Measurements from ENCODE around the gene TELO2.

TELO2 gene

DNA sequence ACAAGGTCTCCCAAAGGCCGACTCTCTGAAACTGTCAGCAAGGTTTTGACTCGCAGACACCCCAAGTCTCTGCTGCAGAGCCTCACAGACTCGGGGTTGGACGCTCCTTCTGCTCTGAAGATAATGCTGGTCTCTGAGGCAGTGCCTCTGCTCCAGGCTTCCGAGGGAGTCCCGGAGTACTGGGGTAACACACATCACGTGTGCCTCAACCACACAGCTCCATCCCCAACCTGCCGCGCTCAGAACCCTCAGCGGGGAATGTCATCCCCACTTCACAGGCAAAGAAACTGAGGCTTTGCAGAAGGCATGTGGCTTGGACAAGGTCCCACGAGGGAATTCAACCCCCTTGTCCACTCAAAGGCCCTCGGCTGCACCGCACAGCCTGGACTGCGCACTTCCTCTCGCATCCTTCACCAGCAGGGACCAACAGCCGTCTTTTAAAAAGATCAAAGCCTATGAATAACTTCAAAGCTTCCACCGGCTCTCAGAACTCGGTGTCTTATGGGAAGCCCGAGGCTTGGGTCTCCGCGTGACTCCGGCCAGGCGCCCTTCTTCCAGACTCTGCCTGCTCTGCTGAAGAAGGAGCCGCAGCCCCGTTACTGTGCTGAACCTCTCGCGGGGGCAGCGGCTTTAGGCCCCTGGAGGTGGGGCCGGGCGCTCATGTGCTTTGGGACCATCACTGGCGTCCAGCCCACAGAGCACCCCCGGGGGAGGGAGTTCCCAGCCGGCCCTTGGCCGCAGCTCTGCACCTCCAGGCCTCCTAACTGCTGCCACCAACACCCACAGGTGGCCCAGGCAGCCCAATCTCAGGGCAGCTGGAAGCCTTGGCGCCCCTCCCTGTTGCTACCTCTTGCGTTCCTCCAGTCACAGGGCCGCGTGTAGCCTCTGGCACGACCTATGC, 42.5 kb downstream of the TELO2 start:
- no peak for DNase-seq (ENCODE audit: low read depth, low spot score)

DNA sequence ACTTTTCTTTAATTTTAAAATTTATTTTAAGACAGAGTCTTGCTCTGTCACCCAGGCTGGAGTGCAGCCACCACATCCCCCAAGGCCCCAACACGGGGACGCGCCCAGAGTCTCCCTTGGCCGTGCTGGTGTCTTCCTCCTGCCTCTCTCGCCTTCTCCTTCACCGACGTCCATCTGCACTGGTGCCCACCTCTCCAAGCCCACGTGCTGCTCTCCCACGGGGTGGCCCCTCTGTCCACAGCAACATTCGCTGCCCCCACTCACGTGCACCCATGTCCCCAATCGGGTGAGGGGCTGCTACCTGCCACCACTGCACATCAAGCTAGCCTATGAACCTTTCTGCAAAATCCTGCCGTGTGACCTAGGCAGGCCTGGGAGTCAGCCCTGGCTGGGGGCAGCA, 43.4 kb downstream of the TELO2 start:
- no peak for DNase-seq (ENCODE audit: low read depth, low spot score)

DNA sequence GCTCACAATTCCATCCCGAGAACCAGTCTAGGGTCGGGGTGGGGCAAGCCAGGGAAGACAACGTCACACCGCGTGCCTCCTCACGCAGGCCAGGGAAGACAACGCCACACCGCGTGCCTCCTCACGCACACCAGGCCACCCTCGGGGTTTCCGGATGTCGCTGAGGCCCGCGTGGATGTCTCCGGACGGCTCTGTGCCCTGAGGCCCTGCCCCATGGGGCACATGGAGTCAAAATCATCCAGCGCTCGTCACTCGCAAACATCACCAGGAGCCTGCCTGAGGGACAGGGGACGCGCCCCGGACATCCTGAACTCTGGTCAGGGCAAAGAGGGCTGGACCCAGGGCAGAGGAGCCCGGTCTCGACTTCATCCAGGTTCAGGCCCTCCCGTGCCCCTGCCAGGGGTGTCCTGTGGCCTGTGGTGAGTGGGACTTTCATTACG, 44.0 kb downstream of the TELO2 start:
- no peak for DNase-seq (ENCODE audit: low read depth, low spot score)

DNA sequence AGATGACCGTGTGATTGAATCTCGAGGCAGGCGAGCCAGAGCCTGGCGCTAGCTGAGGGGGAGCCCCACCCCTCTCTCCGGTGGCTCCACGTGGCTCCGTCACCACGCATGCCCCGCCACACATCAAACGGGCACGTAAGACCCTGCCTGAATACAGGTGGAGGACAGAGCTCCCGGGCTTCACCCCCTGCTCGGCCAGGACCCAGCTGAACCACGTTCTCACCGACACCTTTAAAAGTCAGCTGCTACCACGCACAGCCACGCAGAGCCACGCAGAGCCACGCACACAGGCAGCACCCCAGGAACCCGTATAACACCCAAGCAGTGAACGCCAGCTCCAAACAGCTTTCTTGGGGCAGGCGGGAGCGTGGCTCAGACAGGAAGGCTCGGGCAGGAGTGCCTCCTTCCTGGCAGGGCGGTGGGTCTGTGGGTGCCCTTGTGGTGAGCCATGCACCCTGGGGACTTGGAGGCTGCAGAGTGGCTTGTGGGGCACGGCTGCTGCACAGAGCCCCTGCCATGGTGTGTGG, 44.7 kb downstream of the TELO2 start:
- DNase-seq (ENCODE audit: low read depth, low spot score): no peak

- DNase-seq (ENCODE audit: low read depth, low spot score): no peak
Measured at GRCh38 chr16:1538804-1539520, 45.8 kb downstream of the TELO2 start.

GRCh38 chr16:1539720-1540555, 46.8 kb downstream of the TELO2 start:
- no peak for DNase-seq (ENCODE audit: low read depth, low spot score)

- DNase-seq (ENCODE audit: low read depth, low spot score): no peak
Measured at GRCh38 chr16:1540556-1540855, 47.3 kb downstream of the TELO2 start.

DNA sequence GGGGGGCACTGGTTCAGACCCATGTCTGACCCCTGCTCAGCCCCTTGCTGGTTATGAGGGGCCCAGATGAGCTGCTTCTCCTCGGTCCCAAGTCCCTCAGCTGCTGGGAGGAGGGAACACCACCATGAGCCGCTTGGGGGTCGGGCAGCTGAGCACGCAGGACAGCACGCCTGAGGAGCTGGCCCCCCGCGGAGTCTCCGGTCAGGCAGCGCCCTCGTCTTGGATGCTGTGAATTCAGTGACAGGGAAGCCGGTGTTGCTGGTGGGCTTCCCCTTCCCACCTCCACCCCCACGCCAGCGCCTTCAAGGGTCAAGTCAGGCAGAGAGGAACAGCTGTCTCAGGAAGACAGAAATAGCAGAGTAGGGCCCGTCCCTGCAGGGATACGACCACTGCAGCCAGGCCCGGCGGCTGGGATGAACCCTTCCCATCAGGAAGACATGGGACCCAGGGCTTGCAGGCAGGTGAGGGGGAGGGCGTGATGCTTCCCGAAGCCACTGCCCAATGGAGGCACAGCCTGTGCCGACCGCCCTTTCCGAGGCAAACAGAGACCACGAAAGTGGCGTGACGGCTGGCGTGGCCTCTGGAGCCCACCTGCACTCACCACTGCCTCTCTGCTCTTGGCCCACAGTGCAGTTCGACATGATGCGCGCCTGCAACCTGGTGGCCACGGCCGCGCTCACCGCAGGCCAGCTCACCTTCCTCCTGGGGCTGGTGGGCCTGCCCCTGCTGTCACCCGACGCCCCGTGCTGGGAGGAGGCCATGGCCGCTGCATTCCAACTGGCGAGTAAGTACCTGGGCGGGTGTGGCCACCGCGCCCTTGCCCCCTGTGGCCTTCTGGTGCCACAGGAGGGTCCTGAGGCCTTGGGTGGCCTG, 48.4 kb downstream of the TELO2 start:
- DNase-seq (ENCODE audit: low read depth, low spot score): no peak

DNA sequence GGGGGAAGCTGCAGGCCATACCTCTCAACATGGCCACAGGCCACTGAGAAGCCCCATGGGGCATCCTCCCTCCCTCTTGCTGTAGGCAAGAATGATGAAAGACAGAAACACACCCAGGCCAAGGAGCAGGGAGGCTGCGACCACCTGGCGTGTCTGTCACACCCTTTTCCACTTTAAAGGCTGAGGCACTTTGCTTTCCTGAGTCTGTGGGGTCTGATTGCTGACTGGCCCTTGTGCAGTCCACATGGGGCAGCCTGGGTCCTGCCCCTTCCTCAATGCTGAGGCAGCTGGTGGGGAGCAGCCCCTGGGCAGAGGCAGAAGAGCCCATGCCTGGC, 49.0 kb downstream of the TELO2 start:
- DNase-seq (ENCODE audit: low read depth, low spot score): no peak

- DNase-seq (ENCODE audit: low read depth, low spot score): no peak
Measured at GRCh38 chr16:1542533-1542932, 49.4 kb downstream of the TELO2 start.

DNA sequence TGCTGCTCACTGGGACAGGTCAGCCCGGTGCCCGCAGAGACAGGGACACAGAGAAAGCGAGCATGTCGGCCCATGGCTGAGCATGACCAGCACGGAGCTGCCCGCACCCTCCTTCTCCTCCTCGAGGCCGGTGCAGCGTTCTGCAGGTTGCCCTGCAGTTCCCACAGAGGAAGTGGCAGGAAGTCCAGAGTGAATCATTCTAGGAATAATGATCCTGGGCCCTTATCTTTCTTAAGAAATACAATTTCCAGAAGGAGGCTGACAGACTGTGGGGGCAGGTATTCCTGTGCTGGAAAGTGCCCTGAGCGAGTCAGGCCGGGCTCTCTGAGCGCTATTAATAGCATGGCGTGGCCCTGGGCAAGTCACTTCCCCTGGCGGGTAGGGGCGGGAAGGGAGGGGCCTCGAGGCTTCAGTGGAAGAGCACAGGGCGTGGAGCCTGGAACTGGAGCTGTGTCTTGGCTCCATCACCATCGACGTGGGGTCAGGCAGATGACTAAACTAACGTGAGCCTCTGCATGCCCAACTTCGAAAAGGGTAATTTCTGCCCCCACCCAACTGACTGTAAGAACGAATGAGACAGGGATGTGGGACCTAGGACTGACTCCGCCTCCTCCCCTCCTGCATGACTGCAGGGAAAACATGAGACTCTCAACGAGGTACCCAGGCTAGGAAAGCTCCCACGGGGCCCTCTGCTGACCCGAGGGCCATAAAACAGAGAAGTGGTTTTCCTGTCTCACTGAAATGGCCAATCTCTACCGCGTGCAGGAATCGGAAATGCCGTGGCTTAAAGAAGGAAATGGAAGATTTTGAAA, 50.1 kb downstream of the TELO2 start:
- peak; percentile 44 for DNase-seq (ENCODE audit: low read depth, low spot score)

DNA sequence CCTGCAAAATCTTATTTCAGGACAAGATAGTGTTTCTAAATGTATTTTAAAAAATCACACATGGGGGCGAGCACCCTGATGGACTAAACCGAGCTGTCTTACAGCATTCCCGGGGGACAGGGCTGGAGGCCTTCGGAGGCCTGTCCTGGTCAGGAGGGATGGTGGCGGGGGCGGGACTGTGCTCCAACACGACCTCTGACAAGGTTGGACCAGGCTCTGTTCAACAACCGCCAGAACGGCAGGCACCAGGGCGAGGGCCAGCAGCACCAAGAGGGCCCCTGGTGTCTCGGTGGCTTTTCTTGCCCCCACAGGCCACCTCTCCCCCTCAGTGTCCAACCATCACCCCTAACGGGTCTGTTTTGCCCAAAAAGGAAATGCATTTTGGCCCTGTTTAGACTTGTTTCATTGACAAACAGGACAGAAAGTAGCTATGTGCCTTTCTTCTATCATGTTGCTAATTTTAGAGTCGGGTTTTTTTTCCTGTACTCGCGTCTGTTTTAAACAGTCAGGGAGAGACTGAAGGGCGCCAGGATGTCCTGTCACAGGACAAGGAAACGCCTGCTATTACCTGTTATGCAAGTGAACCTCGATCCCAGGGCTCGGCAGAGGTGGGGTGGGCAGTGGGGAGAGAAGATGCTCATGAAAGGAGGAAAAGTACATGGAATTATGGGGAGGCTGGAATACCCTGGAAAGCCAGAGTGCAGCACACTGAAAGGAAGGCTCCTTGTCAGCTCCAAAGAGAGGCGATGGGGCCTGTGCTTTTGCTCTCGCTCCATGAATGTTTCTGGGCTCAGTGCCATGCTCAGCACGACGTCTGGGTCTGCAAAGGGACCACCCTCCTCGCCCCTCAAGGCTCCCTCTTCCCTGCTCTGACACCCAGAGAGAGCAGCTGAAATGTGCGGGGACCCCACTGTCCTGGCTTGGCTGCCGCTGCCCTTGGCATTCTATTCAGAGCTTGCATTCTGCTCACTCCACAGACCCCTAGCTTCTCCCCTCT, 52.2 kb downstream of the TELO2 start:
- DNase-seq (ENCODE audit: low read depth, low spot score): no peak

- DNase-seq (ENCODE audit: low read depth, low spot score): no peak
Measured at GRCh38 chr16:1546430-1546829, 53.3 kb downstream of the TELO2 start.

DNA sequence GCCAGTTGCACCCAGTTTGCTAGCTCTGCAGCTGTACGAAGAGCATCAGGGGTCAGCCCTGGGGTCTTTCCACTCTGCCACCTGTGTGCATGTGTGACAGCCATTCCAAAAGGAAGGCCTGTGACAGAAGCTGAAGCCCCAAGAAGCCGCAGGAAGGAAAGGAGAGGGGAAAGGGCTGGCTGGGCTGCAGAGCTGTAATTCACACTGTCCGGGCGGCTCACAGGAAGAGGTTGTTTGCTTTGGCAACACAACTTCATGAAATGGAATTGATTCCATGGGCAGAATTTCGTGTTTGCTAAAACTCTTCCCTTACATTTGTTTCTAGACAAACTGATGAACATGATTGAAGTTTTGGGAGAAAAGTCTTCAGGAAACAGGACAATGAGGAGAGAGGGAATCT, 55.1 kb downstream of the TELO2 start:
- no peak for DNase-seq (ENCODE audit: low read depth, low spot score)

GRCh38 chr16:1548727-1549126, 55.6 kb downstream of the TELO2 start:
- no peak for DNase-seq (ENCODE audit: low read depth, low spot score)

DNA sequence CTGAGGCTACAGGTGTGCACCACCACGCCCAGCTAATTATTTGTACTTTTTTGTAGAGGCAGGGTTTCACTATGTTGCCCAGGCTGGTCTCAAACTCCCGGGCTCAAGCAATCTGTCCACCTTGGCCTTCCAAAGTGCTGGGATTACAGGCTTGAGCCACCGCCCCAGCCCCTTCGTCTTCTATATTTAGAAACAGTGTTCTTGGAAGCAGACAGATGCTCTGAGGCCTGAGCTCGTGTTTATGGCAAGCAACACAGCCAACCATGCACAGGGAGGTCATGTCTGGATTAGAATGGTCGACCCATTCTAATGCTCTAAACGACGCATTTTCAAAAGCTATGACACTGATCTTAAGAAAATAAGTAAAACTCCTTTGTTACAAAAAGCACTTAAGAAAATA, 56.9 kb downstream of the TELO2 start:
- no peak for DNase-seq (ENCODE audit: low read depth, low spot score)

GRCh38 chr16:1550696-1551095, 57.5 kb downstream of the TELO2 start:
- no peak for DNase-seq (ENCODE audit: low read depth, low spot score)

DNA sequence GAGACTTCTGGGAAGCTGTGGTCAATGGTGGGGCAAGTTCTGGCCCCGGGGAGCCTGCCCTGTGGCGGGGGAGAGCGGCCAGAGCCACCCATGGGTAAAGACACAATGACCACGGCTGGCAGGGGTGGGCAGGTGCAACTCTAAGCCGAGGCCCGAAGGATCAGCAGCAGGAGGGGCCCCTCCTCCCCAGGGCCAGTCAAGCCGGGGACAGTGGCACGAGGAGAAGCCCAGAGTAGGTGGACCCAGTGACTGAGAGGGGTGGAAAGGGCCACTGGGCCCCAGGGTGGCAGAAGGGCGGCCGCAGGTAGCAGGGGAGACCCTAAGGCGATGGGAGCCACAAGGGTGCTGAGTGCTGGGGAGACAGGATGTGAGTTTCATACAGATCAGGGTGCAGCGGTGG, 58.0 kb downstream of the TELO2 start:
- DNase-seq (ENCODE audit: low read depth, low spot score): no peak

- DNase-seq (ENCODE audit: low read depth, low spot score): no peak
Measured at GRCh38 chr16:1552129-1552528, 59.0 kb downstream of the TELO2 start.

All from astrocyte of the hippocampus (primary cell).